ENCODE results near the gene CHCHD3.

The CHCHD3 gene

DNA sequence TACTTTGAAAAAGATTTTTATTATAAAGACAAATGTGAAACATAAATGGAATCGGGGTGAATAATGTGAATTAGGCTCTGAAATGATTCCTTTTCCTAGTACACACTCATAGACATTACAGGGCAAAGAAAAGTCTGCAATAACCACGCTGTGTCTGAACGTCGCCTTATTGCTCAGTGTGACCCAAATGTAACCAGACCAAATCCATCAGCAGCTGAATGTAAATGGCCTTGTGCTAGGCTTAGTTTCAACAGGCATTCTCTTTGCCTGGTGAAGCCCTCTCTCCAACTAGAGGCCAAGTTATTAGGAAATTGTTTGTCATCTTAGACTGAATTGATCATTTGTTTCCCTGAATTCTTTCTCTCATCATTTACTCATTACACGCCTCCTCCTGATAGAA is 225.5 kb downstream of the CHCHD3 start:
- no peak for DNase-seq

DNA sequence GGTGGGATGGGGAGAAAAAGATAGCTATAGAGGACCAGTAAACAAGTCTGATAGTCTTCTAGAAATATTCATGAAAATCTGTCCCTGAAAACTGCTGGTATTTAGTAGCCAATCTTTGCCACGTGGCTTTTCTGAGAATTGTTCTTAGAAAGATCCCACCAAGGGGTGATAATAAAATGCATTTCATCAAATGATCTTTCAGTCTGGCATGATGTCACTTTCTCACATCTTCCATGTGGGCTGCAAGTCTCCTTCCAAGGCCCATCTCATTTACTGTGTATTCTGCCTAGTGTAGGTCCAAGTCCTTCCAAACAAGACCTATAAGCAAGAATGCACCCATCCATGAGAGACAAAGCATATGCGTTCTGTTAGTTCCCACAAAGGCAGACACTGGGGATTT is 226.0 kb downstream of the CHCHD3 start:
- no peak for DNase-seq

DNA sequence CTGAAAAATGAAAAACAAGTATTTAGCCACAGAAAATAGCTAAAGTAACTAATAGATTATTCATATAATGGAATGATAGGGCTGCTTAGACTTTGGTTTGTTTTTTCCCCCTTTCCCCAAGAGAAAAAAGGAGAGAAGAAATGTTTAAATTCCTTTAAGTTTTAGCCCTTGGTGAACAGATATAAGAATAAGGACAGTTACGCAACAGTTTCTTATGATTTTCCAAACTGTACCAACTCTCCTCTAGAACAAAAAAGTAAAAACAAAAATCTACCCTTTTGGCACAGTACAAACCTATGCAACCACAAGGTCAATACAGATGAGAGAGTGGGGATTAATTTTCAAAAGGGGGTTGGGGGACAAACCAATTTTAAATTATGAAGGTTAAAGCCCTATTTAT is 227.7 kb downstream of the CHCHD3 start:
- no peak for DNase-seq

DNA sequence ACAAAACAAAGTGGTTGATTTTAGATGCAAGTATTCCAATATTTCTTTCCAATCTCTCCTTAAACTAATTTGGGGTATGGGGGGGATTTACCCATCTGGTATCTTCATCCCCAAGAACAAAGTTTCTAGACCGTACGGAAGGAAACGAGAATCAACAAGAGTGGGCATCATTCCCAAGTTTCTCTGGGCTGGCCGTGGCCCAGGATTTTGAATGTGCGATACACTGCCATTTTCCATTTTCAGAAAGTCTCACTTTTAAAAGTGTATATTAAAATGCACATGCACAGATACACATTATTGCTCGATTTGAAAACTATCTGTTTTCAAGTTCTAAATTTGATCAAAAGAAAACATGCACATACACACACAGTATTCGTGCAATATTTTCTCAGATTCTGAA is 234.5 kb downstream of the CHCHD3 start:
- no peak for DNase-seq

DNA sequence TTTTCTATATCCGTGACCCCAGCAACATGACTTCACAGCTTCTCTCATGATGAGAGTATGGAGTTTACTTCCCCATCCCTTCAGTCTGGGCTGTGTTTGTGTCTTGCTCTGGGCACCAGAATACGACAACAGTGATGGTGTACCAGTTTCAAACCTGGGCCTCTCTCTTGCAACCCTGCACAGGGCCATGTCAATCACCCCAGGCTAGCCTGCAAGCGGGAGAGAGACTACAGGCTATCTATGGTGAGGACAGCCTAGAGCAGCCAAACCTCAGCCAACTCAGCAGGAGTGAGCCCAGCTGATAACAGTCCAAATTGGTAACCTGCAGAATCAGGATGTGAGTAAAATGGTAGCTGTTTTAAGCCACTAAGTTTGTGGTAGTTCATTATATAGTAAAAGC is 235.8 kb downstream of the CHCHD3 start:
- DNase-seq: no peak

DNA sequence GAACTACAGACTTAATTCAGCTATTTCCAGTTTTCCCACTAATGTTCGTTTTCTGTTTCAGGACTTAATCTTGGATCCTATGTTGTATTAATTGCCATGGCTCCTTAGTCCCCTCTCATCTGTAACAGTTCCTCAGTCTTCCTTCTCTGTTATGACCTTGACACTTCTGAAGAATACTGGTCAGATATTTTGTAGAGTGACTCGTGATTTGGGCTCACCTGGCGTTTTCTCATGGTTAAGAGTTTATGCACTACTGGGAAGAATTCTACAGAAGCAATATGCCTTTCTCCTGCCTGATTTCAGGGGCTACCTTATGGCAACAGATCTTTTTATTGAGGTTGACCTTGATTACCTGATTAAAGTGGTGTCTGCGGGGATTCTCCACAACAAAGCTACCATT is 239.4 kb downstream of the CHCHD3 start:
- no peak for DNase-seq

DNA sequence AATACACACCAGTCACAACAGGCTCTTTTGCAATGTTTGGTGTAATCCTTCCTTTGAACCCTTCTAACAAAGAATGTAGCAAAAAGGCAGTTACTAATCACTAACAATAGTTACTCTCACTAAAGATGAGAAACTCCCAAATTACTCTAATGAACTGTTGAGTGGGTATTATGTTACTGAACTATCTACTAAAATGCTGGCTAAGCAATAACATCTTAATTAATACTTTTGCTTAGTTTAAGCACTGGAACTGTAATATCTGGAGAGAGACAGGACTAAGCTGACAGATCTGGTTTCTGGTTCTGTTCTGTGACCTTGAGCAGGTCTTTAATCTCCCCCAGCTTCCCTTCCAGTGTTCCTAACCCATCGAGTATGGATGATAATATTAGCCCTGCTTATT is 241.7 kb downstream of the CHCHD3 start:
- no peak for DNase-seq

DNA sequence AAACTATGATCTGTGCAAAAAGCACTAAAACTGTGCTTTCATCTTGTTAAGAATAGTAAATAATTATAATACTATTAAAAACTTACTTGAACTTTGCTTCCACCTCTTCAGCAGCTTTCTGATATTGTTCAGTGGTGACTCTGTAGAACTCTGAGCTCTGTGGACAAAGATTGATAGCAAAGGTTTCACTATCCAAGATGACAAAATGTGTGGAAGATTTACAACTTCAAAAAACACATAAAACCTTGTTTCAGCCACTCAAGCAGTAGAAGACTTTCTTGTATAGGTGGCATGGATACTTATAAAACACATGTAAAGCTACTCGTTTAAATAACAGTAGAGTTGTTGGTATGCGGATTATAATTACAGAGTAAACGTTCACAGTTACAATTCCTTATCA is 243.6 kb downstream of the CHCHD3 start:
- DNase-seq: no peak

DNA sequence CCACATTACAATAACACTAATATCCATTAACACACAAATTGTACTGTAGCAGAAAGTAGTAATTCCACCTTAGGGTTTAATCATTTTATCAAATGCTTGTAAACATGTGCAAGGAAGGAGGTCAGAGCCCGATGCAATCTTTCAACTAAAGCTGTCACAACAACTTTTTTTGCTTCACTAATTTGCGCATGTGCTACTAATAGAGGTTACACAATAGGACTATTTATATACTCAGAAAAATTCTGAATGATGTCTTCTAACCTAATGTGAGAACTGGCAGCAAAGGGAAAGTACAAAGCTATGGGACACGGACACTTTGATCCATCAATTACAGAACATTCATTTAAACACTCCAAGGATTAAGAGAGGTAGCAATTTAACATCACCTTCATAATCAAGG is 244.4 kb downstream of the CHCHD3 start:
- no peak for DNase-seq

DNA sequence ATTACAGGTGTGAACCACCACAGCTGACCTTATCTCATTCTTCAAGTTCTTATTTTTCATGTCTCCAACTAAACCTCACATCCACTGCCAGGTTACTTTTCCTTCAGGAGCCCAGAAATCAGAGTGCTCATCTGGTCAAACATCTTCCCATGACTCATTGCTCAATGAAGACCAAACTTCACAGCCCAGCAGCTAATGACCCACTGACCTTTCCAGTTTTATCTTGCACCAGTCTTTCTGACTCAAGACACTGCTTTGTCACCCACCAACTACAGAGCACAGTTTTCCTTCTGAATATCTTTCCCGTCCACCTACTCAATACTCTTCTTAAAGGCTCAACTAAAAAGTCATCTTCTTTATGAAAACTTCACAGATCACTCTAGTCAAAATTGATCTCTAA is 245.1 kb downstream of the CHCHD3 start:
- no peak for DNase-seq

DNA sequence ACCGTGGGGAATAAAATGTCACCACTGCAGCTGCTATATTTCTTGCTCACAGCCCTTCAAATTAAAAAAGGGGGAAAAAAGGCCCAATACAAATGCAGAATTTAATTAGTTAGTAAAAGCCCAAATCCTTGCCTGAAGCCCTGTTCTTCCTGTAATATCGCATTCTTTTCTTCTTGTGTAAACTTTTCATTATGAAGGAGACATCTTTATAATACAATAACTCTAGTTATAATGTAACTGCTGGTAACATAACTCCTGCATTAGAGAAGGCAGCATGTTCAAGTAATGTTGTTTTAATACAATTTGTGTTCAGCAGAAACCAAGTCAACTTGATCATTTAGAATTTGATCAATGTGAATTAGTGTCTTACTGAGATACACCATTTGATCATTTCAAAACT is 250.9 kb downstream of the CHCHD3 start:
- no peak for DNase-seq

DNA sequence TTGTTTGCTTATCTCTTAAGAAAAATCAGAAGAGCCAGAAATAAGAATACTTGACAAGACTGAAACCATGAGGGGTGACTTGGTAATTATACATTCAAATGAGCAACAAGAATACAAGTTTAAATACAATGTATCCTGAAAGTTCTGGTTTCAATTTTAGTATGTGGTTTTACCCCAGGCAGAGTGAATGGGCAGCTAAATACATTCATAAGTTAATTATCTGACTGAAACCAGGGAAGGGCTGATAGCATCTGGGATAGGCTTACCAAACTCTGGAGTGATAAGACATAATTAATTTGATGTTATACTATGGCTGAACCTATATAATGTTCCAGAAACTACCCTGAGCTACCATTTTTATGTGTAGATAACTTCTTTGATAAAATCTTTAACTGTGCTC is 253.4 kb downstream of the CHCHD3 start:
- DNase-seq: no peak

DNA sequence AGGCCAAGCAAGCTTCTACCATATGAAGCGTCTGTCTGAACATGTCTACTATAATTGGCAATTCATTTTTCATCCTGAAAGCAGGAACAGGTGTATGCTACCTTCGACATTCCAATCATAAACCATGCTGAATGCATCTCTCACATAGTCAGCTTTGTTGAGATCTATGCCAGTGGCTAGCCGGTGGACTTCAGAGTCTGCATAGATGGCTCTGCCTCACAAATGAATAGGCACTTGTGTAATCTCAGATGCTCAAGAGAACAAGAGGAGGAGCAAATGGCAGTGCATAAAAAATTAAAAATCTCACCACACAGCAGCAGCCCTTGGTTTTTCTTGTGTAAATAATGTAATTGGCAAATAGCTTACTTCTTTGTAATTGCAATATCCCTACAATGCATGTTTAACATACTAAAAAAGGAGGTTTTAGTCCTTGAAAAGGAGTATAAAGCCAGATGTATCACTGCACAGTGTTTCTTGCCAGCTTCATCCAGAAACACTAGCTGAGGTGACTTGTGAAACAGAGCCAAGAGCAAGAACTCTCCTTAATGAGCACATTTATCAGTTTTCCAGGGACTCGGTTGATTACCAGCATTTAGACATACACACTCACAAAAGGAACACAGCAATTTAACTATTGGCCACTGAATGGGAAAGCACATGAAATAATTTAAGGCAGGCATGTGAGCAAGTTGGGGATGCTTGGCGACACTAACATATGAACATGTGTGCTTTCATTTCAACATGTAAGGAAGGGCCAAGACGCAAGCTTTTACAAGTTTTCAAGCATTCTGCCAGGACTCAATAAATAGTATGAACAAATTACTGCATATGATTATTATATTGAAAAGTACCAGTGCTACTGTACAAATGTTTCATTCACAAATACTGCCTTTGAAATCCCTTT is 255.7 kb downstream of the CHCHD3 start:
- DNase-seq: no peak

DNA sequence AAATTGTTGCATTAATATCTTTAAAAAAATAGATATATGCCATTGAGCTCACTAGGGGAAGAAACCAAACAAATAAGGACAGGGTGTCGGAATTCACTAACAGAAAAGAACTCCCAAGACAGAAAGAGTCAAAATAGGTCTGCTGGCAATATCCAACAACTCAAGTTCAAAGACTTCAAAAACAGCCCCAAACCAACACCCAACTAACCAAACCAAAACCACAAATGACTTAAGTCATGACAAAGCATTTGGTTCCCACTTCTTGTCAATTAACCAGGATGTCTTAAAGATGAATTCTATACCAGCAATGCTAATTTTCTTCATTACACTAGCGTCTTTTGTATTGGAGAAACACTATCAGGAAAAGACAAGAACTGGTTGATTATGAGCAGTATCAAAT is 256.7 kb downstream of the CHCHD3 start:
- DNase-seq: no peak

DNA sequence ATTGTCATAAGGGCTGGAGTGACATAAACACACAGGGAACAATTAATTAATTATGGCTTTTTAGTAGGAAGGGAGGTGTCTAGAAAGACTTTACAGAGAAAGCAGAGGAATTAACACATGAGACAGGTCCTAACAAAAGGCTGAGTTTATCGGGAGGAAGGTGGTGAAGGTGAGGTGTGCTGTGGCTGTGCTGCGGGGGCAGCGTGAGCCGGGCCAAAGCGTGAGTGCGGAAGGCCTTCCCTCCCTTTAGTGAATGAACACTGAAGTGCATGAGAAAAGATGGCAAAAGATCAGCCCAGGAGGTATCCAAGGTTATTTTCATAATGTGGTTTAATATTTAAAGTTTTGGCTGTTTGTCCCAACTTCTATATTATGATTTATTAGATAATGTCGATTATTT is 262.2 kb downstream of the CHCHD3 start:
- DNase-seq: no peak

DNA sequence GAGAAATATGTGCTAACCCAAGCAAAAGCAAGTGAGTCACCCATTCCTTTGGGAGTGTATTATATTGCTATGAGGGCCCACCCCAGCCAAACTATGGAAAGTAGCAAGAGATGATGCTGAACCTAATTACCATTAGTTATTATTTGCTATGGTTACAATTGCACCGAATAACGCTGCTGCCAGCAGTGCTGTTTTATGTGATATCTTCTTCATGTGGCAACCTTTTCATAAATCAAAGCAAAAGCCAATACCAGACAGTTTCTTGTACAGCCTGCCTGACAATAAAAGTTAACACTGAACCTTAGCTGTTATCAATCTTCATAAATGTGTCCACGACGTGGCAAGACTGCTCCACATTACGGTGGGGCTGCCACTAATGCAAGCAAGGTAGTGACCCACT is 263.9 kb downstream of the CHCHD3 start:
- DNase-seq: no peak

DNA sequence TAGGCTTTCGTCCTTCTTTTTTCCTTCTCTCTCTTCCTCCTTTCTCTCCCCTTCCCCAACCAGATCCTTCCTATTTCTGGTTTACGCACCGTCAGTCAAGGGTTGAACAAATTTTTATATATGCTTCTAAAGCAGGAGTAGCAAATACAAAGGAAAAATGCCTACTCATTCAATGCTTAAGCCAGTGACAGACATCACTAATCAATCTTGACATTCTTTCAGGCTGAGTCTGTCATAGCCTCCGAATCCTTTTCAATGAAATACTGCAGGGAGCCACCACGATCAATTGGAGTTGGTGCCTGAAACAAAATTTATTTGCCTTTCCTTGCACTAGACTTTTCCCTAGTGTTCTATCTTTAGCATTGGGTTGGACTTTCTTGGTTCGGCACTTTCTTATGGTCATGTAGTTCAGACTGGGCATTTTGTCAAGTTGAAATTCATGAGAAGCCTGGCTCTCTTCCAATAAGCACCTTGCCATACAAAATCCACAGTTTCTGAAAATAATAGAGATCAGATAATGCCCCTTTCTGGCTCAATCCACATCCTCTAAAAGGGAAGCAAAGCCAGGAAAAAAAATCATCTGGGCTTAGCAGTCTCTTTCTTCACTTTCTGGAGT is 266.1 kb downstream of the CHCHD3 start:
- DNase-seq: no peak

DNA sequence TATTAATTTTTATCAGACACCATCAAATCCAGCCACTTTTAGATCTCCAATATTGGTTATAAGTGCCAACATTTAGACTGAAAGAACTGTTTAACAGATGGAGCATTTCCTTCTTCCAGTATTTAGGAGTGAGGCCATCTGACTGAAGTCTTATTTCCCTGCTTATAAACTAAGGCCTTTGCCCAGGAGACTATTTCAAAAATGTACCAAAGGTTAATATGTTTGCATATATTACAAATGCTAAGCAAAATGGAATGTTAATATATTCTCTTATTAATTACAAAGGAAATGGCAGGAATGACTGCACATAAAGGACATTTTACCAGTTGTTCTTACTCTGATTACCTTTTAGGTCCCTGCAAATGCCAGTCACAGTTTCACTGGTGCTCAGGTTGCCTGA is 266.8 kb downstream of the CHCHD3 start:
- DNase-seq: no peak

DNA sequence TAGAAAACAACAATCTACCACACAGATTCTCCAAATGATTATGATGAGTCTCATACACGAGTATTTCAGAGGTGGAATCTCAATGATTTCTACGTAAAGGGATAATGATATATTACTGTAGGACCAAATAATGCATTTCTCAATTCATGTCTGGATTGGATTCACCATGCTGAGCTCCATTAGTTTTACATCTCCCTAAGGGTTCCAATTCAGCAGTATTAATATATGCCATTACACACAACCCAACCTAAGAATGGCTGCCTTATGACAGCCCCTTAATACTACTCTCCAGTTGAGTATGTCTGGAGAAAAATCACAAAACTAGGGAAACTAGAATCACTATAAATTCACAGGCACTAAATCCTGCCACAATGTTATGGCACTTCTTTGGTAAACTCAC is 271.3 kb downstream of the CHCHD3 start:
- no peak for DNase-seq

DNA sequence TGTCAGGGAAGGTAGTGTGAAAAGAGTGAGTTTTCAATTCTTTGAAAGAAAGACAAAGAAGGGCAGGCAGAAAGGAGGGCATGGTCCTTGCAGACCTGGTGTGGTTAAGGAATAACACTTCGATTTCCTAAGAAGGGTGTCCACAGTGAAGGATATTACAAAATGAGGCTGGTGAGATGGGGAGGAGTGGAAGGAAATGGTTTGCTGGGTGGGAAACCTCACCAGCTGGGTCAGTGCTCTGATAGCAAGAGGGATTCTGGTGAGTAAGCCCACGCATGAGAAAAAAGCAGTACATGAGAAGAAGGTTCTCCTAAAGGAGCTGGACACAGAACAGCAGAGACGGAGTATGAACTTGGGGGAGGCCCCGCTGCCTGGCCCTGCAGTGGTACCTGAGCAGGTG is 275.1 kb downstream of the CHCHD3 start:
- no peak for DNase-seq

DNA sequence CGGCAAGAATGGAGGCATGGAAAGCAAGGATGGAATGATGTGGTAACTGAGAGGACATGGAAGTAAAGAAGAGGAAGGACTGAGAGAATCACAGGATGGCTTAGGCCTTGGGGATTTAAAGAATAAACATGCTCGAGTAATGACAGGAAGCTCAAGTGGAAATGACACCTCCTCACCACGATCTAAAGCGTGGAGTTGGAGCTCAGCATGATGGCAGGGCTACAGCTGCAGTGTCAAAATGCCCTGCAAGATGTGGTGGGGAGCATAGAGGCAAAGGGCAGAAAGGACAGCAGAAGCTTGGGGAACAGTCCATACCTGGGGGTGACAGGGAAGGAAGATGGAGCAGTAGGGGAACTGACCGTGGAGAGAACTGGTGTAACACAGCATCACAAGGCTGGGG is 276.1 kb downstream of the CHCHD3 start:
- no peak for DNase-seq

DNA sequence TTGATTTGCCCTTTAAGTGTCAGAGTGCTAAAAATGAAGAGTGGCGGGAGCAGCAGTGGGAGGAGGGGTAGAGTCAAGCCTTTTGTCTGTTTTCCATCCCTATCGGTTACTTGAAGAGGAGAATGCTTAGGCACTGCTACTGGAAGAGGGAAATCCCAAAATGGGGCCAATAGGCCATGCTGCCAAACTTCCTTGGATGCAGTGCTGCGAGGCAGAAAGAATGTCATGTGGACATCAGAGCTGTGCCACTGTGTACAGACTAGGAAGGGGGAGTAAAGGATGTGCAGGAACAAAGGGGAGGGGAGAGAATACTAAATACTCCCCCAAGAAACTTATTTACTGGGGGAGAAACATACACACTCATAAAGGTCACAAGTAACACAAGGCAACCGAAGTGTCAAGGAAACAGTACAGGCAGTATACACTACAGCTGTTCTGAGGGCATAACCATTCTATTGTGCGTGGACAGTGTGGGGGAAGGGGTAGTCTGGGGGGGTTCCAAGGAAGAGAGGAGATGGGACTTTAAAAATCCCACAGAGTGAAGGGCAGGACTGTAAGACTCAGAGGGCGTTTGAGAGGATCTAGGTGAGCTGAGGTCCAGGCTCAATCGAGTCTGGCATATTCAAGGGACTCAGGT is 276.9 kb downstream of the CHCHD3 start:
- no peak for DNase-seq

DNA sequence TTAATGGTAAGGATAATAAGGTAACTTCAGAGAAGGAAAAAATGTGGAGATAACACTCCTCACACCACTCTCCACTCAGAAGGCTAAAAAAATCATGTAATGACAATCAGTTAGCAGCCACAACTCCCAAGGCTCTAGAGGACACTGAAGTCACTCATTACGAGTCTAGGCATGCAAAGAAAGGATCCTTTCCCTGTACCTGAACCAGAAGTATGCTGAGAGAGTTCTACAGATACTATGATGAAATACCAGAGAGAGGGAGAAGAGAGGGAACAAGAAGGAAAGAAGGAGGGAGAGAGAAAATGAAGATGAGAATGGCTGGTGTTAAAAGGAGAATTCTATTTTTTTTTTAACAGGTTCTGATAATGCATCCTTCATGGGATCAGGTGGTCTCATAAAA is 281.4 kb downstream of the CHCHD3 start:
- DNase-seq: no peak

DNA sequence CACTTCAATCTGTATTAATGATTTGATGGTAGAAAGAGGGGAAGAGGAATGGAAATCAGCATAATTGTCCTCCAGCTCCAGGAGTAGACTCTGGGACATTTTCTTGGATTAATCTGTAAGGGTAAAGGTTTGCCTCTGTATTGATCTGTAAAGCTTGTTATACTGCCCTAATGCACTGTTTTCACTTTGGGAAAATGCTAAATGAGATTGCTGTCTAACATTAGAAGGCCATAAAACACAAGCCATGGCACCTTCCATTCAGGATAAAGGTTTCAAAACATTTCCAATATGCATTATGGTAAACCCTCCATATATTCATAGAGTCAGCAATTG is 282.8 kb downstream of the CHCHD3 start:
- no peak for DNase-seq
